RPMI7951 (cell line): Measurements from ENCODE around the gene AFF3. TPM values are rescaled to one million over a fixed set of nuclear protein-coding genes. Genes with fewer than 3 reads are reported as not detected.
A peak's percentile ranks its signal among the peaks of the same experiment; 100 is the strongest.

Experiments used
- DNase-seq: peaks from one replicate; pipeline ENCODE4 v3.0.0-alpha.2; 2012; ENCODE audit warnings: low read depth
- total RNA-seq: library from RNA; depleted of rRNA; stranded (reverse); fragments of >200 nt; shearing (Covaris generic); gene quantifications from 2 replicates; pipeline ENCODE4 v1.2.3, GENCODE V29; 2014

The AFF3 gene
- total RNA-seq, 1 experiment from 2014 or later: 1.3 TPM

DNA sequence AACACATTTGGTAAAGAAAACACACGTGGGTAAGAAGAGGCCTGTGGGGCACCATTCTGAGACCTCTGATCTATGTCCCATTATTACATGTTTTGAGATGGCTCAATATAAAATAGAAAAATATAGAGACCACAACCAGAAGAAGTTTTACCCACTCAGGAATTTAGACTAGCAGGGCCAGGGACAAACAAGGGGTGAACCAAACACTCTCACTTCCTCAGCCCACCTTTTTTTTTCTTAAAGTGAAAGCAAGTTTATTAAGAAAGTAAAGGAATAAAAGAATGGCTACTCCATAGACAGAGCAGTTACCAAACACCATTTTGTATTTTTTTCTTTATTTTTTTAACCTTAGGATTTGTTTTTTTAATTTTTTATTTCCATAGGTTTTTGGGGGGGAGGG is 533.5 kb downstream of the AFF3 start:
- DNase-seq: no peak

- no peak for DNase-seq
These were observed 534.4 kb downstream of the AFF3 start for GRCh38 chr2:99607861-99608491.

DNA sequence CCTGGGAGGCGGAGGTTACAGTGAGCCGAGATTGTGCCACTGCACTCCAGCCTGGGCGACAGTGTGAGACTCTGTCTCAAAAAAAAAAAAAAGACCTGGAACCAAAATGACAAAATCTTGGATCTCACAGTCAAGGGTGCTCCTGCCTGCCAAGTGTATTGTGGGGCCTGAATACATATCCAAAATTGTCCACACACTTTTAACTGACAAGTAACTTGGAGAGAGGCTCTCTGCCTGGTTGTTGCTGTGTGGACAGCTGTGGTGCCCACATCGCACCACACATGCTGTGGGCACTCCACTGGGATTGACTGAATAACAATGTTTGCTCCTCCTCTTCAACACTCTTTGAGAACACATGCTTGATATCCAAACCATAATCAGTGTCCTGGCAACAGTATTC is 534.9 kb downstream of the AFF3 start:
- no peak for DNase-seq

GRCh38 chr2:99605036-99605435 is 537.4 kb downstream of the AFF3 start:
- no peak for DNase-seq

DNA sequence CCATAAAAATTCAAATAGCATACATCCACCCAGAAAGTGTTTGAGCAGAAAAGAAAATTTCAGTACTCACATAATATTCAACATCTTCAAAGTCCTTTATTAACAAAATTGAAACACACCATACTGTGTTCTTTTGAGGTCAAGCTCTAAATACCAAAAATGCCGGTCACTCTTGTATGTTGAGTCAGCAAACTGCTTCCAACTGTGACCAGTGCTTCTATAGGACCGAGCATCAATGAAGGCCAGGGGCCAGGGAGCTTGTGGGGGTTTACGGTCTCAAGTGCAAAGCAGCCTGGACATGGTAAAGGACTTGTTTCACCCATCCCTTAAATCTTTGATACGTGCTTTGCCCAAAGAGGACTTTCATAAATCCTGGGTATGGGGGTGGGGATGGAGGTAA is 539.9 kb downstream of the AFF3 start:
- DNase-seq: peak; percentile 66

DNA sequence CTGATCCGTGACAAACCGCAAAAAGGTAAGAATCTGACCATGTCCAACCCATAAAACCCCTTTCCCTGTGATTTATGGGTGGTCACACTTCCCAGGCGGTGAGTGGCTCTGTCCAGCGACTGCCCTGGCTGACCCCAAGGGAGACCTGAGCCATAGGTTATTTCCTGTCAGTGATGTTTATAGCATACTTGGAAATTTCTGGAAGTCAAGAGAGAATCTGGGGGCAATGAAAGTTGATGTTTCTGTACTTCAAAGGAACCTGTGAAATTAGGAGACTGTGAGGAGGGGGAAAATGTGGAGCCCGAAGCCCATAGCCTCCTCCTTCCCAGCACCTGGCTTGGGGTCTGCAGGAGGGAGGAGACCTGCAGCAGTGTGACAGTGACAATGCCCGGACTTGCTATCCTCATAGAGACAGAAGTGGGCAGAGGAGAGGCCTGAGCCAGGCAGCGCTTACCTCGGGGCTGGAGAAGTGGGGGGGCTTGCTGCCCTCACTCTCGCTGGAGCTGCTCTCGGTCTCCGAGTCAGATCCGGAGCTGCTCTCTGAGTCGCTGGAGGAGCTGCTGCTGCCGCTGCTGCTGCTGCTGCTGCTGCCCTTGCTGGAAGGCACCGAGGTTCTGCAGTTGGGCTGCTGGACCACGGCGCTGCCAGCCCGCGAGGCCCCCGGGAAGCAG is 541.3 kb downstream of the AFF3 start:
- DNase-seq: no peak

DNA sequence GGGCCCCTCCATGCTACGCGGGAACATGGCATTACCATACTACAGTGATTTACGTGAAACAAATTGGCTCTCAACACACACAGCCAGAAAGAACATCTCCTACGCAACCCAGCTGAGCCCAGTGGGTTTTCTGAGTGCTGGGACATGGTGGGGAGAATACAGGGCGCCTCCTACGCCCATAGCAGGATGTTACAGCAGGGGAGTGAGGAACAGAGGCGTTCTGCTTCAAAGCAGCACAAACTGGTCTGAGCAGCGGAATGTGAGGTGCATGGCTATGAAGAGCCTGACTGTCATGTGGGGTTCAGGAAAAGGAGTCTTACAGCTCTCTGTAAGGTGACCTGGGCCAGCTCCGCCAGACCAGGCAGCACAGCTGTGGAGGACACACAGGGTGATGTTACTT is 543.9 kb downstream of the AFF3 start:
- no peak for DNase-seq

- DNase-seq: peak; percentile 73
These were observed 544.8 kb downstream of the AFF3 start for GRCh38 chr2:99597616-99598015.

GRCh38 chr2:99595373-99595772 is 547.0 kb downstream of the AFF3 start:
- no peak for DNase-seq

GRCh38 chr2:99593692-99594427 is 548.5 kb downstream of the AFF3 start:
- DNase-seq: no peak

GRCh38 chr2:99576775-99577174 is 565.6 kb downstream of the AFF3 start:
- DNase-seq: no peak

DNA sequence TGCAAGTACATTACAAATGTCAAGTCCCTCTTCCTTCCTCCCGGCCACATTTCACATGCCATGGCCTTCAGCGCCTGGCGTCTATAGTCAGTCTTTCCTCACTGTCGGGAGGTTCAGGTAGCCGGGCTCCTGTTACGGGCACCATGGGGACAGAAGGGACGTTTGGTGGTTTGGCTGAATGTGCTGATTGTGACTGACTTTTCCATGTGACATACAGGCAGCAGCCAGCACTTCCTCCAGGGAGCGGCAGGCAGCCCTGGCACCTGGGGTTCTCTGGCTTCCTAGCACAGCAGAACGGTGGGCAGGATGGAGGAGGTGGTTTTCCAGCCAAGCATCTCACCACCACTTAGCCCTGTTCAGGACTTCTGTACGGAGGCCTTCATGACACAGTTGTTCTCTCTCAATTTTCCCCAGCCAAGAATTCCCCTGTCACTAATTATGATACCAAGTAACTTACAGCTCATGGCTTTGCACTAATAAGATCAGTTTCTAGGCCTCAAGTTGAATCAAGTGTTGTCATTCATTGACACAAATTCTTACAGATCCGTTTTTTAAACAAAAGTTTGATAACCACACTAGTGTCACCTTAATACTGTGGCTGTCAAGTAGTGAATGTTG is 568.6 kb downstream of the AFF3 start:
- DNase-seq: no peak

DNA sequence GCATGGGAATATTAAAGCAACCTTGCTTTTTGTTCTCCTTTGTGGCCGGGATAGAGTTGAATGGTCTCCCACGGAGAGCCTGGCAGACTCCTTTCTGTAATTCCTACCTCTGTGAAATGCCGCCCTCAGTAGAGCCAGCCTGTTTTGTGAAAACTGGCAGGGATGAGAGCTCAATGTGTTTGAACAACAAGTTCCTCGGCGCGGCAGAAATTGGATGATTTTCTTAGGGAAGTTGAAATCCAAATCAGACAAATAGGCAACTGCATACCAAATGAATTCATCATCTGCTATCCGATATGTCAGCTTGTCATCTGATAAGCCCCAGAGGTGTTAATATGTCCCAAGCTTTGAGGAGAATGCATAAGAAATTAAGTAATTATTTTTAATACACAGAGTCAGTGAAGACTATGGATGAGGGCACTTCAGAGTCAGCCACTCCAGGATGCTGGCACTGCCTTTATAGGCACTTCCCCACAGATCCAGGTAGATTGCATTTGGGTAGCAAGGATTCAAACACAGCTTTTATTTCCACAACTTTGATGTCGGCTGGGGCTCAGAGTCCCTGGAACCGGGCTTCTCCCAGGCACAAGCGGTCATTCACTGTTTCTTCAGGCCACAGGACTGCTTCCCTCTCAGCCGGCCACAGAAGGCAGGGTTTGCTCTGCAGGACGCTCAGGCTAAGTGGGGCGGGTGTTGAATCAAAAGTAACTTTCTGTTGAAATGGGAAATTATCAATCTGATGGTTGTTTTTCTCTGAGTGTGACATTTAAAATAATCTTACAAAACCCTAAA is 569.8 kb downstream of the AFF3 start:
- DNase-seq: no peak

DNA sequence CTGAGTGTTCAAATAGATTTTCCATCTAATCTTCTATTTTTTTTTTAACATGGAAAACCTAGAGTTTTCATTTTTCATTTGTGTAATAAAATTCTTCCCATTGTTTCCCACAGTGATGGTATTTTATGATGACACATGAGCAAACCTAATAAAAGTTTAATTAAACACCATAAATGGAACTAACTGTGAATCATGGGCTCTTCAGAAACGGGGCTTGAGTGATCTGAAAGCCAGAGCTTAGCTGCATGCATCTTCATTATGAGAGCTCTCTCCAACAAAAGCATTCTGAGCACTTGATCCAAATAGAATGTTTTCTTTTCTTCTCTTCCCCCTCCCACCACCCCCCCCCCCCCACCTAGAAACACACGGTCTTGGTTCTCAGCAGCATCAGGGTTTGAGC is 570.4 kb downstream of the AFF3 start:
- DNase-seq: no peak

GRCh38 chr2:99571533-99571932 is 570.9 kb downstream of the AFF3 start:
- DNase-seq: no peak

DNA sequence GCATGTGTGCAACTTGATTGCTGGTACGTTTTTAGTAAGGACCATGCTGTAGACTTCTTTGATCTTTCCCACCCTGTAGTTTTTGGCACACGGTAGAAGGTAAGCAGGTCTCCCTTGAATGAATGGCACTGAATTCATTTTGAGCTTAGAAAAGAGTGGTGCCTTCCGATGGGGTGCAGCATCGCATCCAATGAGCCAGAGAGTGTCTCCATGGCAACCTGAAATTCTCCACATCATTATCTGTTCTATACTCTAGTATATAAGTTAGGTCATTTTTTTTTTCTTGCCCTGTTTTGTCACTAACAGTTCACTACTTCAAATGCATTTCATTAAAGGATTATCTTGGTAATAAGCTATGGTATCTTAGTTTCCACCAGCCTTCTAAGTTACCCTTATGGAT is 571.4 kb downstream of the AFF3 start:
- DNase-seq: no peak

DNA sequence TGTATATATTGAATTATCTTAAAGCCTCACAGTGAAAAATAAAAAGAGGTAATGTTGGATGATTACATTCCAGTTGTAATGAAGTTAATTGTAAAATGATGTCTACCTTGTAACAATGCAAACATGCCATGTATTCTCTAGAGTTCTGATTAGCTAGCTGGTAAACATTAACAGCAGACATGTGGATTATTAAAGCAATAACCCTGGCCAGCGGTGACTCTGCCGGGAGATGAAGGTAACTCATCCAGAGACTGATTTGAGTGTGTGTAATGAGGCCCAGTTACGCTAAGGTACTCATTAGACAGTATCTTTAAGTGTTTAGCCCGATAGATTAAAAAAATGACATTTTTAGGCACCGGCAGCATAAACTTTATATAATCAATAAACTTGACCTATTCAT is 573.0 kb downstream of the AFF3 start:
- DNase-seq: no peak

DNA sequence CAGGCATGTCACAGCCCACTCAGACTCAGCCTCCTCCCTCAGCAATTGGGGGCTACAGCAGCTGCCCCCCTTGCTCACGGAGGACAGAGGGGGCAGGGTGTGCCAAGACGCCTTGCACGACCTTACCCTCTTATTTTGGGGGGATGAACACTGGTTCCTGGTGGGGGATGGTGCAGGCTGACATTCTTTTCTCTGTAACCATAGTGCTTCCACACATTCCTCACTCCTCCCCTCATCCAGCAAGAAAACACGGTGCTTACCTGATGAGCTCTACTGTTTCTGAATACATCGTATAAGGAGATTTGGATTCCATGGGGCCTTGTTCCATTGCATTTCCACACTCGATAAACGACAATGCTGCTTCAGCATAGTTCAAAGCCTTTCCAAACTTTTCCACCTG is 577.2 kb downstream of the AFF3 start:
- DNase-seq: no peak

DNA sequence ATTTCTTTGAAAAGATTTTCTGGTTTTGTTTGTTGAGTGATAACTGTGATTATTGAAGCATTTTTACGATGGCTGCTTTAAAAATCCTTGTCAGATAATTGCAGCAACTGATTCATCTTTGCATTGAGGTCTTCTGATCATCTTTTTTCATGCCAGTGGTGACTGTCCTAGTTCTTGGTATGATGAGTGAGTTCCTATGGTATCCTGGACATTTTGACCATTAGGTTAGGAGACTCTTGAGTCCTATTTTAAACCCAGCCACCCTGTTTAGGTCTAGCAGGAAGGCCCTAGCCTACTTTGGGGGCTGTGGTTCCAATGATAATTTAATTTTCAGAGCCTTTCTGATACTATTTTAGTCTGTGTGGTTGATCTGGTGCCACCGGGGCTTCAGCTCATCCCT is 579.9 kb downstream of the AFF3 start:
- no peak for DNase-seq

GRCh38 chr2:99561804-99562203 is 580.6 kb downstream of the AFF3 start:
- DNase-seq: no peak

GRCh38 chr2:99559075-99559662 is 583.2 kb downstream of the AFF3 start:
- peak; percentile 60 for DNase-seq

- no peak for DNase-seq
These were observed 587.0 kb downstream of the AFF3 start for GRCh38 chr2:99555404-99555803.
